HG02973 (cell line): Measurements from ENCODE around the gene MAP3K2.

ENCODE experiments used
- ATAC-seq: cut with Tn5 transposase; IDR thresholded peaks from one replicate; pipeline ENCODE4 v1.9.1; 2021; ENCODE audit warnings: moderate library complexity; ENCODE audit not compliant: unreplicated experiment

The MAP3K2 gene

DNA sequence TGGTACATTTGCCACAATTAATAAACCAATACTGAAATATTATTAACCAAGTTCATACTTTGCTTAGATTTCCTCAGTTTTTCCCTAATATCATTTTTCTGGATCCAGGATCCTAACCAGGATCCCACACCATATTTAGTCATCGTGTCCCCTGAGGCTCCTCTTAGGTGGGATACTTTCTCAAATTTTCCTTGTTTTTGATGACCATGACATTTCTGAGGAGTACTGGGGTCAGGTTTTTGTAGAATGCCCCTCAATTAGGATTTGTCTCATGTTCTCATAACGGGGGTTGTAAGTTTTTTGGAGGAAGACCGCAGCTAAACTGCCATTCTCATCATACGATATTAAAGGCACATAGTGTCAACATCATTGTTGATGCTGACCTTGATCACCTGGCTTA, 78.3 kb downstream of the MAP3K2 start:
- no peak for ATAC-seq

- ATAC-seq: no peak
Observed at GRCh38 chr2:127308586-127309138, 79.1 kb downstream of the MAP3K2 start.

DNA sequence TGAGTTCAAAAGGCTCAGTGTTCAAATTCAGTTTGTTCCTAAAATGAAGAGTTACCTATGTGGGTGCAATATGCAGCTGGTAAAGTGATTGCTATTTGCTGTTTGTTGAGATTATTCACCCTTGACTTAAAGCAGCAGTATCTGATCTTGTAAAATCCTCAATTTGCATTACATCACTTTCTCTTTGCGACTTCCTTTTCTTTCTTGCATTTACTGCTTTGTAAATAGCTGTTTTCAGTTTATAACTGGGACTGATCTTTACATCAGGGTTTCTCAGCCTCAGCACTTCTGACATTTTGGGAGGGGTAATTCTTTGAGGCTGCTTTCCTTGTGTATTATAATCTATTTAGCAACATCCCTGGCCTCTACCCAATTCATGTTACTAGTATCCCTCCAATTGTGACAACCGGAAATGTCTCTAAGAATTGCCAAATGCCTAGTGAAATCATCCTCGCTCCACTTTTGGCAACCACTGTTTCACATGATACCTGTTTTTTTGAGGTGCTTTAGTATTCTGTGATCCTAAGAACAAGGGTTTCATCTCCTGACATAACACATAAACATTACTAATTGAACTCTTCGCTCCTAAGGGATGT, 81.7 kb downstream of the MAP3K2 start:
- ATAC-seq: no peak

GRCh38 chr2:127302168-127302567, 85.6 kb downstream of the MAP3K2 start:
- no peak for ATAC-seq

DNA sequence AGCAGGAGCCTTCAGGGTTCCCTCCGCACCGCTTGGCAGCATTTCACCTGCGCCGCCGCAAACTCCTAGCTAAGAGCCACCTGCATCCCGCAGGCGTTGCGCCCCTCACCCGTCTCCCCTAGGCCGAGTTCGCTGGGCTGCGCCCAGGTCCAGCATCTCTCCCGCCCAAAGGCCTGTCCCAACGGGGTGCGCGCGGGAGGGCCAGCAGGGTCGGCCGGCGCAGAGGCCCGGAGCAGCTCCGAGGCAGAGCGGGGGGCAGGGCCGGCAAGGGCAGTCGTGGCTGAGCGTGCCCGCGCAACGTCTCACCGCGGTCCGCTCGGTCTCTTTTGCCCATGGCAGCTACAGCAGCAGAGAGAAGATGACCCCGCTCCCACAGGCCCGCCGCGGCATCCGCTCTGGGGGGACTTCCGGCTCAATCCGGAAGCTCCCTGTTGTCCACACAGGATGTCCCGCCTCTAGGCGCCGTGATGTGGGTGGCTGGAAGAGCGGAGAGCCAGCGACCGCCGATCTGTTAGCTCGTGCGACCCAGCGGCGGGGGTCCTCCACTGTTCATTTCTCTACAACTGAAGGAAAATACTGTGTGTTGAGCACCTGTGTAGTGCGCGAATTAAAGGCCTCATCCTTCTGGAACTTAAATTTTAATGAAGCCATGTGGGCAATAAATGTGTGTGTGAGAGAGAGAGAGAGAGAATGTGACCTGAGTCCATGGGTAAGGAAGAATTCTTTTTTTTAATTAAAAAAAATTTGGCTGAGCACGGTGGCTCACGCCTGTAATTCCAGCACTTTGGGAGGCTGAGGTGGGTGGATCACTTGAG, 93.8 kb downstream of the MAP3K2 start, which contains the start of gene ERCC3:
ERCC3 (minus strand) TSS at position 397 of the 815 bp plus-strand sequence; CDS start at position 334, 63 bp downstream.
- ATAC-seq: peak; percentile 98

DNA sequence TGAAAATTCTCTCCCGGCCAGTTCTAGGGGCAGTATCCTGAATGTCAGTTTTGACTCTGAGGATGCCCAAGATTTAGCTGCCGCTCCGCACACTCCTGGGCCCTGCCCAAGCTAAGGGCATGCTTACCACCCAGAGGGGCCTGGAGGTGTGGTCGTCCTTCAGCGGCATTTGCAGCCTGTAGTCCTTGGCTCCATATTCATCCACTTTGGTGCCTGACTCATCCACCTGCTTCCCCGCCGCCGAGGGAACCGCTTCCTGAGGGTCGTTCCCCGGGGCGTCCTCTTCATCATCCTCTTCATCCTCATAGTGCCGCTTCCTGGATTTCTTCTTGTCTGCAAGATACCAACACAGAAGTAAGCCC, 94.4 kb downstream of the MAP3K2 start:
- no peak for ATAC-seq

DNA sequence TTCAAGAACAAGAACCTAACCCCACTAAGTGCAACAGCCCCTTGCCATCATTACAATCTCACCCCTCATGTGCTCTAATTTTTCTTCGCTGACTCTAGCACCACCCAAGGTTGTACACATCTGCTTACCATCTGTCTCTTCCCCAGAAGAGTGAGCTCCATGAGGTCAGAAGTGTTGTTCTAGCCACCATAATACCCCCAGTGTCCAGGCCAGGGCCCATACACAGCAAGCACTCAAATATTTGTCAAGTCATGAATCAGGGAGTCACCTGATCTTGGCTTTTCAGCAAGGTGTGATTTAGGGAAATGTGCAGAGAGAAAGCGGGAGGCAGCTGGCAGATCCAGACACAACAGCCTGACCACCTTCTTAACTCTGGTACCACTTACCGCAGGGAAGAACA, 99.5 kb downstream of the MAP3K2 start:
- ATAC-seq: no peak

GRCh38 chr2:127283275-127283674, 104.5 kb downstream of the MAP3K2 start:
- ATAC-seq: no peak

DNA sequence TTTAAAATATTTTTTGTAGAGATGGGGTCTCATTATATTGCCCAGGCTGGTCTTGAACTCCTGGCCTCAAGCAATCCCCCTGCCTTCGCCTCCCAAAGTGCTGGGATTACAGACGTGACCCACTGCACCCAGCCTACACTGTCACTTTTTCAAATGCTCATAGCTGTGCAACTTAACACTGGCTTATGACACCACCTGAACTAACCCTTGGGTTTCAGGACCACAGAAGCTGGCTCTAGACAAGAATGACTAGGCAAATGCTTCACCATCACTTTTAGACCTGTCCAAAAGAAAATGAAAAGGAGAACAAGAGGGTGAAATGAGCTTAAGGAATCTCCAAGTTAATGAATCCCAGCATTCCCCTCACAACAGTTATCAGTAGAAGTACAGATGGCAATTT, 107.1 kb downstream of the MAP3K2 start:
- ATAC-seq: no peak

DNA sequence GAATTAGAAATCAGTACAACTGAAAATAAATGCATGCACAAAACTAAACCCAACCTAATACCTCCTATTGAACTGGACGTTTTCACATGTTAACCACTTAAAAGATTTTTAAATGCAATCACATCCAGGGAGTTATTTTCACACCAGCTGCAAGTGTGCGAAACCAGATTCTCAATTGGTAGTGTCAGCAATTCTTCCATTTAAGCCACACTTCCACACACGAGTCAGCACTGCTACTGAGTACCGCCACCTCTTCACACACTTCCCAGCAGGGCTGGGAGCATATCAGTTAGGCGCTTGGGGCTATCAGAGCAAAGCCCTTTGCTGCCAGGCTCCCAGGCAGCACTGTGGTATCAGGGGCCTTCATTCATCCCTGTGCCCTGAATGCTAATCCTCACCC, 108.0 kb downstream of the MAP3K2 start:
- ATAC-seq: no peak

- ATAC-seq: no peak
Observed at GRCh38 chr2:127278959-127279358, 108.8 kb downstream of the MAP3K2 start.

DNA sequence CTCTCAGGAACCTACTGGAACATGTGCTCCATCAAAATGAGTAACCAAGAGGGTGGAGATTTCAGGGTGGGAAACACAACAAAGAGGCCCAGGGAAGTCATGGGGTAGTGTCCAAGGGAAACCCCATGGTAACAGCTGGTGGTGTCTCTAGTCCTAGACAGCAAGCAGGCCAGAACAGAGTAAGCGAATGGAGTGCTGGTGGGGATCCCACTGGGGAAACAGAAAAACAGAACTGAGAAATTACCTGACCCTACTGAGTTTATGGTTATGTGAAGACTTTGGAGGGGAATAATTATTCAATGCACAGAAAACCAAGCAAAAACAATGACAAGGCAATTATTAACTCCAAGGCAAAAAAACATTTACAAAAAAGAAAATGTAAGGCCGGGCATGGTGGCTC, 110.7 kb downstream of the MAP3K2 start:
- ATAC-seq: peak; percentile 67

- ATAC-seq: no peak
Observed at GRCh38 chr2:127275789-127276188, 112.0 kb downstream of the MAP3K2 start.

- ATAC-seq: no peak
Observed at GRCh38 chr2:127275356-127275755, 112.4 kb downstream of the MAP3K2 start.

- ATAC-seq: no peak
Observed at GRCh38 chr2:127270663-127271062, 117.1 kb downstream of the MAP3K2 start.

GRCh38 chr2:127261804-127262406, 125.9 kb downstream of the MAP3K2 start:
- no peak for ATAC-seq

GRCh38 chr2:127259355-127259754, 128.4 kb downstream of the MAP3K2 start:
- ATAC-seq: no peak

GRCh38 chr2:127256866-127257265, 130.9 kb downstream of the MAP3K2 start:
- ATAC-seq: no peak

- ATAC-seq: no peak
Observed at GRCh38 chr2:127256381-127256780, 131.4 kb downstream of the MAP3K2 start.

DNA sequence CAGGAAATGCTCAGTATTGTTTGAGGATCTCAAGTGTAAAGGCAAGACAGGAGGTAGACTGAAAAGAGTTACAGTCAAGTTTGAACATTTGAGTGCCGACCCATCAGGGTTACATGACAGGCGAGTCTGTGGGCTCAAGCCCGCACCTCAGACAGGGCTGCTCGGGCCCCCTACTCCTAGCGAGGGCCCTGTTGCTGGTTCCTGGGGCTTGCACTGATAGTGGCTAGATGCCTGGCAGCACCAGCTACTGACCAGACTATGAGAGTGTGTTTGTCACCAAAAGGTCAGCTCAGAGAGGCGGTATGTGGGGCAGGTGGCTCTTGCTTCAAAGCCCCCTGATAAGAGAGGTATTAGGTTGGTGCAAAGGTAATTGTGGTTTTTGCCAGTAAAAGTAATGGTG, 132.1 kb downstream of the MAP3K2 start:
- ATAC-seq: no peak

DNA sequence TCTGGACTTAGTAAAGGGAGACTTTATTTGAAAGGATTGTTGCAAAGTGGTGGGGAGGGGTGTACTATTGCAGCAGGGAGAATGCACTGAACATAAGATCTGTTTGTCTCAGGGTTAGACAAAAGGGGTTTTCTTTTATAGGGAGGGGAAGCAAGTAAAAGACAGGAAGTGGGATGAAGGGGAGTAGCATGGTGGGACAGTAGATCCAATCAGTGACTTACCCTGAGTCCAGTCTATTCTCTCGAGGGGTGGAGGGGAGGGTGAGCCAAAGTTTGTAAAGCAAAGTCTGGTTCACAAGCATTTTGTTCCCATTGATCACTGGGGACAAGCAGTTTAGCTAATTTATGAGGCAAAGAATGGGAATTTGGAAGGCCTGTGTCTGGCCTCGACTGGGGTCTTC, 132.6 kb downstream of the MAP3K2 start:
- no peak for ATAC-seq
